Karpas-422 (cell line): ENCODE data around the gene NFXL1. TPM values are rescaled to one million over a fixed set of nuclear protein-coding genes. Genes with fewer than 3 reads are reported as not detected.

Experiments
- DNase-seq: peaks from one replicate; pipeline ENCODE4 v3.0.0-alpha.2; 2015
- H2AFZ ChIP-seq: fragments of 200-600 bp; sonication (generic); 2 replicates; pipeline ENCODE4 v1.6.1; 2014; ENCODE audit warnings: antibody characterized with exemption, low read length, mixed read lengths
- H3K27ac ChIP-seq: fragments of 200-600 bp; sonication (generic); 2 replicates; pipeline ENCODE4 v1.5.1; 2014; ENCODE audit warnings: mild to moderate bottlenecking, low read length, moderate library complexity
- H3K27me3 ChIP-seq: fragments of 200-600 bp; sonication (generic); 2 replicates; pipeline ENCODE4 v1.6.1; 2014; ENCODE audit warnings: low read length, mixed read lengths
- H3K36me3 ChIP-seq: fragments of 200-600 bp; sonication (generic); 2 replicates; pipeline ENCODE4 v1.6.1; 2014; ENCODE audit warnings: low read length, mixed read lengths; ENCODE audit not compliant: insufficient read depth
- H3K4me1 ChIP-seq: fragments of 200-600 bp; sonication (generic); 2 replicates; pipeline ENCODE4 v1.6.1; 2014; ENCODE audit warnings: mild to moderate bottlenecking, low read length, mixed read lengths
- H3K4me2 ChIP-seq: fragments of 200-600 bp; sonication (generic); 2 replicates; pipeline ENCODE4 v1.6.1; 2014; ENCODE audit warnings: low read length, low read depth, mild to moderate bottlenecking; ENCODE audit not compliant: poor library complexity, severe bottlenecking
- H3K4me3 ChIP-seq: fragments of 200-600 bp; sonication (generic); 2 replicates; pipeline ENCODE4 v1.5.1; 2014; ENCODE audit warnings: mild to moderate bottlenecking, antibody characterized with exemption, low read length, mixed read lengths
- H3K79me2 ChIP-seq: fragments of 200-600 bp; sonication (generic); 2 replicates; pipeline ENCODE4 v1.6.1; 2014; ENCODE audit warnings: mild to moderate bottlenecking, low read length, mixed read lengths
- H3K9ac ChIP-seq: fragments of 200-600 bp; sonication (generic); 2 replicates; pipeline ENCODE4 v1.6.0; 2014; ENCODE audit warnings: low read length
- H3K9me2 ChIP-seq: fragments of 200-600 bp; sonication (generic), shearing (Covaris generic); replicated peaks from 2 replicates; pipeline ENCODE4 v1.6.0; 2014; ENCODE audit warnings: mild to moderate bottlenecking, low read length, moderate library complexity; ENCODE audit not compliant: insufficient read depth
- H3K9me3 ChIP-seq: fragments of 300-700, 200-600 bp; sonication (generic); 2 replicates; pipeline ENCODE4 v1.6.1; 2014; ENCODE audit warnings: low read length, mixed read lengths
- H4K20me1 ChIP-seq: fragments of 200-600 bp; sonication (generic); 2 replicates; pipeline ENCODE4 v1.6.1; 2014; ENCODE audit warnings: mild to moderate bottlenecking, antibody characterized with exemption, low read length, low read depth; ENCODE audit not compliant: insufficient read depth
- total RNA-seq: library from RNA; depleted of rRNA; stranded (reverse); fragments of >200 nt; shearing (Covaris generic); gene quantifications from 2 replicates; pipeline ENCODE4 v1.2.3, GENCODE V29; 2014; ENCODE audit warnings: low replicate concordance; rRNA removed

The NFXL1 gene
- total RNA-seq, 1 experiment from 2014 or later: 41.1 TPM

DNA sequence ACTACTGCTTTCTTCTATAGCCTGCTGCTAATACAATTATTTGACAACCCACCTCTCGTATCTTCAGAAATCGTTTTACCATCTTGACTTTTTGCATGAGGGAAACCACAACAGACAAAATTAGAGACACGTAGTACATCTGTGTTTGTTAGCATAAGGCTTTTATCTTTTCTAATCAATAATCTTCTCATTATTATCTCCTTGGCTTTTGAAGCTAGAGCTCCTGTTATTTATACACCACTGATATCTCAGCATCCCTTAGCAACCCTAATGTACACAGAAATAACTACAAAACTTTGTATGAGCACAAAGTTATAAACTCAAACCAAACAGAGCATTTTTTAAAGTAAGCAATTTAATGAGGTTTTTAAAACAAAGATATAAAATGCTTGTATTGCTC, 116.2 kb downstream of the NFXL1 start:
- Histone ChIP-seq H3K79me2 (no peaks in the 10 kb centered on the region), H3K27ac (no peak overlapping the region), H3K27me3 (no peaks in the 10 kb centered on the region), H2AFZ (no peak overlapping the region), H3K9ac (no peak overlapping the region), H3K4me3 (no peak overlapping the region), H3K36me3 (no peaks in the 10 kb centered on the region), H3K9me2 (no peaks in the 10 kb centered on the region), H4K20me1 (no peaks in the 10 kb centered on the region), H3K4me2 (no peak overlapping the region), H3K9me3 (no peaks in the 10 kb centered on the region), H3K4me1 (no peaks in the 10 kb centered on the region)
- no peak for DNase-seq

Other genes starting within 250 kb of the NFXL1 start
- gene CORIN, start 76.5 kb downstream of the NFXL1 start, total RNA-seq: 1.9 and 2.8 TPM in 2 replicates
- not detected in 2 replicates for gene CNGA1, start 102.1 kb upstream of the NFXL1 start, total RNA-seq
- 0.89 and 3.0 TPM in 2 replicates for gene NIPAL1, start 102.2 kb upstream of the NFXL1 start, total RNA-seq
- not detected in 2 replicates for gene TXK, start 219.7 kb upstream of the NFXL1 start, total RNA-seq